NCI-H187 treated with DMSO at 0.1 percent for 48 hours (cell line): Measurements from ENCODE around the gene SETDB2.
A peak's percentile ranks its signal among the peaks of the same experiment; 100 is the strongest.

Experiments used
- DNase-seq: peaks from one replicate; lab custom pipeline; 2025; lab: John Stamatoyannopoulos, UW

SETDB2 gene

GRCh38 chr13:49443704-49444523, at the start of gene SETDB2, which contains the start of gene CAB39L:
TSS of gene SETDB2 (plus strand) at chr13:49444274. CDS start at chr13:49451894, 7,620 bp downstream.
TSS of gene CAB39L (minus strand) at chr13:49444064. CDS start at chr13:49382910, 61,154 bp downstream.
- peak; percentile 90 for DNase-seq

DNA sequence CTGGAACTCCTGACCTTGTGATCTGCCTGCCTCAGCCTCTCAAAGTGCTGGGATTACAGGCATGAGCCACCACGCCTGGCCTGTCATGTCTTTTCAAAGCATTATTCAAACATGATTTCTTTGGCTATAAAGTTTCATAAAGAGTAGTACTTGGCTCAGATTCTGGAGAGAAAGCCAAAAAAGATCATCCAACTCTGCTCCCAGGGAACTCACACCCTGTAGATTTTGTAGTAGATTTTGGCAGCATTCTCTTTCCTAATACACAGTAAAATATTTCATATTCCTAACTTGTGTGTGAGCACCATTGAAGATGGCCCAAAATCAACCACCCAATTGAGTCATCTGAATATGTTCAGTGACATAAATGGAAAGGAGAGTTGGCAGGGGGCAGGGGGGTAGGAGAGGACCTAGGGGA, 48.6 kb upstream of the SETDB2 start:
- no peak for DNase-seq

GRCh38 chr13:49395878-49396380, 48.1 kb upstream of the SETDB2 start:
- DNase-seq: no peak

DNA sequence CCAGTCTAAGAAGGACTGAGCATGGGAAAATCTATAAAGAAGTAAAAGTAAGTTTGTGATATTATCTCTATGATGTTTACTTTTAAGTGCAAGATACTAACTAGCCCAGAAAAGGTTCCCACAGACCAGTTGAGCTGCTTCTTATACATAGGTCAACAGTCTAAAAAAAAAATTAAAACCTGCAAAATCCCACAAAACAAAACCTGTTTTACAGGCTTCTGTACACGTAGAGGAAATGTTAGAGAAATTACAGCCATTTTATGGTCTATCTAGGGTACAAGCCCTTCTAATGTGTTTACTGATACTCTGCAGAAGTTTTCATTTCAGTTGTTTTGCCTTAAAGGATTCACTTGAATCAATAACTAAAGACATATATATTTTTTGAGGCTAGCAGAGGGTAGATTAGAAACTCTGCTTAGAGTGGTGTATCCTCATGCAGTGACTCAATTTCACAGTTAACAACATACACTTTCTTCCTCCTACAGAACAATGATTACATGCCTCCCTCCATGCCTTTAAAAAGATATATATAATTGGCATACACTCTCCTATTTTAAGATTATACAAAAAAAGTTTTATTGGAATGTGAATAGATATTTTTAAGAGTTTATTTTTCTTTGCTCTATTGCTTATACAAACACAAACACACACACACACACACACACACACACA, 44.1 kb upstream of the SETDB2 start:
- DNase-seq: no peak

- no peak for DNase-seq
Measured at GRCh38 chr13:49400755-49401659, 43.1 kb upstream of the SETDB2 start.

DNA sequence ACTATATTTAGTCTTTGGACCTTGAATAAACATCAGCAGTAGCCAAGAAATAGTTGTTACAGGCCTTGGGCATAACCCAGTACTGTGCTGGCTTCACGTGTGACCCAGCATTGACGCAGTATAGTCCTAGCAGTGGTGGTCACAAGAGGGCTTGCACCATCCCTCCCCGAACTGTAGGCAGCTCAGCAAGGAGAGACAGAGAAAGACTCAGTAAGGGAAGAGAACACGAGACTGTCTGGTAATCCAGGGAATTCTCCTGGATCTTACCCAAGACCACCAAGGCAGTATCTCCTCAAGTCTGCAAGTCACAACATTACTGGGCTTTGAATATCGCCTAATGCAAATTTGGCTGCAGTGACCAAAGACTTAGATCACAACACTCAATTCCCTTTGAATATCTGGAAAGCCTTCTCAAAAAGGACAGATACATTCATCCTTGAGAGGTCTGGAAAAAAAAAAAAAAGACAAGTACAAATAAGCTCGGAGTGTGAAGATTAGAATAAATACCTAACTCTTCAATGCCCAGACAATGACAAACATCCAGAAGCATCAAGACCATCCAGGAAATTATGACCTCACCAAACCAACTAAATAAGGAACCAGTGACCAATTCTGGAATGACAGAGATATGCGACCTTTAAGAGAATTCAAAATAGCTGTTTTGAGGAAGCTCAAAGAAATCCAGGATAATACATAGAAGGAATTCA, 39.9 kb upstream of the SETDB2 start:
- DNase-seq: no peak

- DNase-seq: no peak
Measured at GRCh38 chr13:49404703-49405020, 39.4 kb upstream of the SETDB2 start.

DNA sequence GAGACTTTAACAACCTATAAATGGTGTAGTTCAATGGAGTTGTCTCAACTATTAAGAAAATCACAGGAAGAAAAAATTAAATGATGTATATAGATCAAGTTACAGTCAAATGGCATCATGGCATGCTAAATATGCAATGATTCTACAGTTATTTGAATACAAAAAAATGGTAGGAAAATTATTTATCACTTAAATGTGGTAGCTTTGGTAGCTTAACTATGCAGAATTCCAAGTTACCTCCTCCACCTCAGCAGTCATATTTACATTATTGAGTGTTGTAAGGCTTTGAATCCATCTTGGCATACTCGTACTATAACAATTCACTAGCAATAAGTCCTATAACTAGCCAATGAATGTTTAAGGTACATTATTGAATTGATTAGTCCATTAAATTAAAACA, 37.0 kb upstream of the SETDB2 start:
- DNase-seq: no peak

GRCh38 chr13:49407936-49408335, 36.1 kb upstream of the SETDB2 start:
- no peak for DNase-seq

DNA sequence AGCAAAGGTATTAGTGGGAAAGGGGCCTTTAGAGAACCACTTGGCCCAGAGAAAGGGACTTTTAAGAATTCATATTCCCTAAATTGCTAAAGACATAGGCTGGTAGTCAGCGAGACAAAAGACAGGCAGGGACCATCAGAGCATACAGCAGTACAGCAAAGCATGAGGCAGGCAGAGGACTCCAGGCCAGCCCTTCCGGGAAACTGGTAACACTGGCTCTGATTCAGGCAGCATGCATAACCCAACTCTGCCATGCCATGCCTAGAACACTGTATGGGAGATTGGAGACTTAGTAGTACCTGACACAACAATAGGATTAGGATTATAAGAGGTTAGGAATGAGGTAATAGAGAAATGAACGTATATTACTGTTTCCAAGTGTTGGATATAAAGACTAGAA, 35.1 kb upstream of the SETDB2 start:
- DNase-seq: no peak

DNA sequence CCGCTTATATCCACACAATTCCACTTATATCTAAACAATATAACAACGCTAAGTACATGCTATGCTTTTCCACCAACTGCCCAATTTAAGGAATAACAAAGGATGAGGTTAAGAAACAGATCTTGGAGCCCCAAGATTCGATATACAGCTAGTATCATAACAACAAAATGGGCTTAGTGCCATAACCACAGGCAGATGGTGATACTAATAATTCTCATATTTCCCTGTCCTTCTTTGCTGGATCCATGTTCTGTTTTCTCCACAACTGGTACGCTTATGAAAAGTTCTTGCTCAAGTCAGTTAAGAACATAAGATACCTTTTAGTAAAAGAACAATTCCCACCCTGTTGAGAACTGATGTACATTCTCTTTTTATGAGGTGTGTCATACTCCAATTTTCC, 34.1 kb upstream of the SETDB2 start:
- no peak for DNase-seq

- DNase-seq: no peak
Measured at GRCh38 chr13:49410477-49410876, 33.6 kb upstream of the SETDB2 start.

DNA sequence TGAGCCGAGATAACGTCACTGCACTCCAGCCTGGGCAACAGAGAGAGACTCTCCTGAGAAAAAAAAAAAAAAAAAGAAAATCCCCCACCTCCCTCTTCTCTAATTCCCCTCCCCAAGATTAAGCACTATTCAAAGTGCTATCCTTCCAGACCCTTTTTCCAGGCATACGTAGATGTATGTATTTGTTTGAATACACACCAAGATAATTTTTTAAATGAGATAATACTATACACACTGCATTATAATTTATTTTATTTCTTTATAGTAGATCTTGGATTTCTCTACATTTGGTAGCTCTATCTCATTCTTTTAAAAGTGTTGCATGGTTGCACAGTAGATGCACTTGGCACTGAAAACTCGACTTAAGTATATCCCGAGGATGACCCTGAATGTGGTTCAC, 32.7 kb upstream of the SETDB2 start:
- DNase-seq: no peak

- no peak for DNase-seq
Measured at GRCh38 chr13:49412749-49413148, 31.3 kb upstream of the SETDB2 start.

- DNase-seq: no peak
Measured at GRCh38 chr13:49417161-49417560, 26.9 kb upstream of the SETDB2 start.

DNA sequence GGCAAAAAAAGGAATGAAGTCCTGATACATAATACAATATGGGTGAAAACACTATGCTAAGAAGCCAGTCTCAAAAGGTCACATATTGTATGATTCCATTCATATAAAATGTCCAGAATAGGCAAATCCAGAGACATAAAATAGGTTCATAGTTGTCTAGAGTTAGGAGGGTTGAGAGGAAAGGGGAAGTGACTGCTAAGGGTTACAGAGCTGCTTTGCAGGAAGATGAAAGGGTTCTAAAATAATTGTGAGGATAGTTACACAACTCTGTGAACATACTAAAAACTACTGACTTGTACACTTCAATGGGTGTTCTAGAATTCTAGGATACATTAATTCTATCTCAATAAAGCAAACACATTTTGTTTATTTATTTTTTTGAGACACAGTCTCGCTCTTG, 25.9 kb upstream of the SETDB2 start:
- DNase-seq: no peak

DNA sequence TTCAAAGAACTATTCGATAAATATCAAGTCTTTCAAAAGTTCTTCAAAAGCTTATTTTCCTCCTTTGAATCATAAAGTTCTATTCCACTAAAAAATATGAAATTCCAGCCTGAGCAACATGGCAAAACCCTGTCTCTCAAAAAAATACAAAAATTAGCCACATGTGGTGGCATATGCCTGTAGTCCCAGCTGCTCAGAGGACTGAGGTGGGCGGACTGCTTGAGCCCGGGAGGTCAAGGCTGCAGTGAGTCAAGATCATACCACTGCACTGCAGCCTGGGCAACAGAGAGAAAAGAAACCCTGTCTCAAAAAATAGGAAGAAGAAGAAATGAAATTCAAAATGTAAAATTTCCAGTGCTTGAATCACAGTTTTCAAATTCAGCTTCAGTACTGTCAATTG, 24.8 kb upstream of the SETDB2 start:
- DNase-seq: no peak

DNA sequence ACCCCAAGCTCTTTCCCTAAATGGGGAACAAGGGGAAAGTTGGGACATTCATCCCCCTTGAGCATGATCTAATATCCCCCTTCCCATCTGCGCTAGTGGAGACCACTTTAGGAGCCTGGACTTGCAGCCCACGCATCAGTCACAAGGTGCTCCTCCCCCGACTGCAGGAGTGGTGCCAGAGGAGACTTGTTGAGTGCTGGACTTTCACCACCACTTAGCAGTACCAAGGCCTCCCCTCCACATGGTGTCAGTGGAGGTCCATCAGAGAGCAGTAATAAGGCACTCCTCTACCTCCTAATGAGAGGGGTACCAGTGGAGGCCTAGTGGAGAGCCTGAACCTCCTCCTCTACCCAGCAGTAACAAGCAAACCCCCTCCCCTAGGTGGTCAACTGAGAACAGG, 22.7 kb upstream of the SETDB2 start:
- DNase-seq: no peak

DNA sequence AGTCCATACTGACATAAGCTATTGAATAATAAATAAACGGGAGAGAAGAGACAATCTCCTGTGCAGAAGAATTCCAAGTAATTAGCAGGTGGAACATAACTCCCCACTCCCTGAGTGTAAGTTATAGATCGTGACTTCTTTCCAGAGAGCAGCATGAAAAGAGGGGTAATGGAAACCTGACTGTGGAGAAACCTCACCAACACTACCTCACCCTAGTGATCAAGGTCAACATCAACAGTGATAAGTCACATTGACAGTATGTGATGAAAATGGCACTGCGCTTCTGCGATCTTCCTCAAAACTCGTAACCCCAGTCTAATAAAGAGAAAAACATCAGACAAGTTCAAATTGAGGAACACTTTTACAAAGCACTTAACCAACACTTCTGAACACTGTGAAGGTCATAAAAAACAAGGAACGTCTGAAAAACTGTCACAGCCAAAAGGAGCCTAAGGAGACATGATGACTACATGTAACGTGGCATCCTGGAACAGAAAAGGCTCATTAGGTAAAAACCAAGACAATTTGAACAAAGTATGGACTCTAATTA, 20.0 kb upstream of the SETDB2 start:
- no peak for DNase-seq

GRCh38 chr13:49428041-49428763, 15.9 kb upstream of the SETDB2 start:
- DNase-seq: no peak

DNA sequence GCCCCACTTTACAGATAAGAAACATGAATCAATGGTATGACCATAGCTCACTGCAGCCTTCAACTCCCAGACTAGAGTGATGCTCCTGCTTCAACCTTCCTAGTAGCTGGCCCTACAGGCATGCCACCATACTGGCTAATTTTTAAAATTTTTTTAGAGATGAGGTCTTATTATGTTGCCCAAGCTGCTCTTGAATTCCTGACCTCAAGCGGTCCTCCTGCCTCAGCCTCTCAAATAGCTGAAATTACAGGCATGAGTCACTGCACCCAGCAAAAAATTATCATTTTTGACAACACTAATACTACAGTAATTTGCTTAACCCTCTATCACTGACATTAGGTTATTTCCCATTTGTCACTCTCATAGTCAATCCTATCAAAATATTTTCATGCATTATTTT, 15.0 kb upstream of the SETDB2 start:
- DNase-seq: no peak
